GM23338 (cell line): ENCODE measurements around the gene TNFSF18. TPM values are rescaled to one million over a fixed set of nuclear protein-coding genes. Genes with fewer than 3 reads are reported as not detected.

Experiments used
- ATAC-seq: fragments of 200-7000 bp; cut with Tn5 transposase; 3 replicates; pipeline ENCODE4 v1.9.1; 2020
- DNase-seq: peaks from one replicate; pipeline ENCODE4 v3.0.0-alpha.2; 2015; ENCODE audit warnings: low spot score
- H2AFZ ChIP-seq: fragments of 200-600 bp; sonication (generic); 2 replicates; pipeline ENCODE4 v1.8.0; 2016; ENCODE audit warnings: antibody characterized with exemption, mild to moderate bottlenecking, moderate library complexity
- H3F3A ChIP-seq: fragments of 200-600 bp; sonication (generic); replicated peaks from 2 replicates; pipeline ENCODE4 v1.8.0; 2017; ENCODE audit warnings: antibody characterized with exemption, mixed run types, low read depth
- H3K27ac ChIP-seq: fragments of 200-600 bp; sonication (generic); 2 replicates; pipeline ENCODE4 v1.6.1; 2016; ENCODE audit warnings: low read depth
- H3K27me3 ChIP-seq: fragments of 200-600 bp; sonication (generic); 2 replicates; pipeline ENCODE4 v1.8.0; 2016; ENCODE audit warnings: mild to moderate bottlenecking, mixed run types, moderate library complexity; ENCODE audit not compliant: insufficient read depth
- H3K36me3 ChIP-seq: fragments of 200-600 bp; sonication (generic); 2 replicates; pipeline ENCODE4 v1.8.0; 2016; ENCODE audit warnings: mild to moderate bottlenecking; ENCODE audit not compliant: insufficient read depth
- H3K4me1 ChIP-seq: fragments of 200-600 bp; sonication (generic); 2 replicates; pipeline ENCODE4 v1.8.0; 2016; ENCODE audit warnings: mild to moderate bottlenecking, moderate library complexity; ENCODE audit not compliant: insufficient read depth
- H3K4me2 ChIP-seq: fragments of 200-600 bp; sonication (generic); 2 replicates; pipeline ENCODE4 v1.7.1; 2017; ENCODE audit warnings: mixed run types
- H3K4me3 ChIP-seq: fragments of 200-600 bp; sonication (generic); 2 replicates; pipeline ENCODE4 v1.6.1; 2016; ENCODE audit warnings: mixed run types
- H3K79me2 ChIP-seq: fragments of 200-600 bp; sonication (generic); replicated peaks from 2 replicates; pipeline ENCODE4 v1.8.0; 2017; ENCODE audit warnings: mild to moderate bottlenecking; ENCODE audit not compliant: insufficient read depth
- H3K9me2 ChIP-seq: fragments of 200-600 bp; sonication (generic); 2 replicates; pipeline ENCODE4 v1.8.0; 2017; ENCODE audit not compliant: insufficient read depth
- H4K20me1 ChIP-seq: fragments of 200-600 bp; sonication (generic); replicated peaks from 2 replicates; pipeline ENCODE4 v1.8.0; 2017; ENCODE audit warnings: mild to moderate bottlenecking; ENCODE audit not compliant: insufficient read depth
- H3K27ac Mint-ChIP-seq: 2 replicates; pipeline ENCODE4 v1.8.0; 2020; ENCODE audit warnings: inconsistent platforms, mild to moderate bottlenecking, moderate library complexity, mixed read lengths
- H3K27me3 Mint-ChIP-seq: 3 replicates; pipeline ENCODE4 v1.8.0; 2022; ENCODE audit warnings: low read depth, mild to moderate bottlenecking, moderate library complexity, mixed read lengths, inconsistent platforms; ENCODE audit not compliant: insufficient read depth, poor library complexity
- H3K36me3 Mint-ChIP-seq: 3 replicates; pipeline ENCODE4 v1.8.0; 2021; ENCODE audit warnings: low read depth, mild to moderate bottlenecking, inconsistent platforms, moderate library complexity, mixed read lengths
- H3K4me1 Mint-ChIP-seq: 3 replicates; pipeline ENCODE4 v1.8.0; 2020; ENCODE audit warnings: mild to moderate bottlenecking, inconsistent platforms, mixed read lengths
- H3K4me3 Mint-ChIP-seq: 3 replicates; pipeline ENCODE4 v1.8.0; 2021; ENCODE audit warnings: moderate library complexity, mild to moderate bottlenecking, inconsistent platforms, mixed read lengths
- H3K9me3 Mint-ChIP-seq: 3 replicates; pipeline ENCODE4 v1.8.0; 2020; ENCODE audit warnings: moderate library complexity, mild to moderate bottlenecking, inconsistent platforms, mixed read lengths
- CREB1 ChIP-seq: fragments of 250-450 bp; sonication (Bioruptor Pico); IDR thresholded peaks from 2 replicates; pipeline ENCODE4 v1.5.0; 2020; ENCODE audit warnings: low read depth, mild to moderate bottlenecking, moderate library complexity
- CTCF ChIP-seq, 2 experiments: fragments of 200-600 bp in 1 of 2; sonication (generic) in 1 of 2; conservative IDR thresholded peaks; 2 replicates each; pipeline versions ENCODE4 v1.5.1 to v1.6.1; 2016 to 2017; ENCODE audit warnings: antibody characterized with exemption in 2 of 2, low read depth in 2 of 2, mild to moderate bottlenecking in 2 of 2, moderate library complexity in 1 of 2
- ETS1 ChIP-seq: IDR thresholded peaks from 2 replicates; pipeline ENCODE4 v1.6.1; 2016; ENCODE audit warnings: antibody characterized with exemption
- EZH2 ChIP-seq: fragments of 200-600 bp; sonication (generic); IDR thresholded peaks from one replicate; pipeline ENCODE4 v1.8.0; 2017; ENCODE audit warnings: antibody characterized with exemption, mild to moderate bottlenecking, low read depth; ENCODE audit not compliant: unreplicated experiment
- EZH2phosphoT487 ChIP-seq: fragments of 200-600 bp; sonication (generic); IDR thresholded peaks from one replicate; pipeline ENCODE4 v1.8.1; 2018; ENCODE audit warnings: antibody characterized with exemption; ENCODE audit not compliant: unreplicated experiment
- JUNB ChIP-seq: IDR thresholded peaks from one replicate; pipeline ENCODE4 v1.6.1; 2016; ENCODE audit warnings: antibody characterized with exemption; ENCODE audit not compliant: unreplicated experiment
- NANOG ChIP-seq: IDR thresholded peaks from 2 replicates; pipeline ENCODE4 v1.6.1; 2016; ENCODE audit warnings: antibody characterized with exemption, borderline replicate concordance
- POLR2AphosphoS5 ChIP-seq: IDR thresholded peaks from 2 replicates; pipeline ENCODE4 v1.6.1; 2016; ENCODE audit warnings: antibody characterized with exemption, low read depth
- REST ChIP-seq: IDR thresholded peaks from one replicate; pipeline ENCODE4 v1.6.1; 2018; ENCODE audit warnings: antibody characterized with exemption; ENCODE audit not compliant: unreplicated experiment
- STAT1 ChIP-seq: IDR thresholded peaks from one replicate; pipeline ENCODE4 v1.6.1; 2016; ENCODE audit warnings: antibody characterized with exemption; ENCODE audit not compliant: unreplicated experiment
- ZNF114 ChIP-seq: fragments of 250-450 bp; sonication (Bioruptor Pico); IDR thresholded peaks from 2 replicates; pipeline ENCODE4 v1.5.0; 2020; ENCODE audit warnings: mild to moderate bottlenecking, moderate library complexity
- ZNF331 ChIP-seq: fragments of 250-450 bp; sonication (Bioruptor Pico); IDR thresholded peaks from 2 replicates; pipeline ENCODE4 v1.5.0; 2020; ENCODE audit warnings: low read depth, mild to moderate bottlenecking, moderate library complexity
- ZNF462 ChIP-seq: fragments of 250-450 bp; sonication (Bioruptor Pico); IDR thresholded peaks from 2 replicates; pipeline ENCODE4 v1.5.0; 2020; ENCODE audit warnings: mild to moderate bottlenecking, moderate library complexity
- polyA plus RNA-seq: library from polyadenylated mRNA; unstranded; fragments of >200 nt; fragmentation: Nextera tagmentation; extraction: Ambion mirVana; gene quantifications from 2 replicates; pipeline ENCODE4 v1.2.1, GENCODE V29; 2016
- total RNA-seq: library from RNA; depleted of rRNA; stranded (reverse); fragments of >200 nt; shearing (Covaris generic); gene quantifications from 2 replicates; pipeline ENCODE4 v1.2.3, GENCODE V29; 2014

The TNFSF18 gene
- total and polyA plus RNA-seq, 2 experiments from 2014 or later: not detected

- H3K4me1 ChIP-seq: no peaks in the 10 kb centered on the region
- Mint-ChIP-seq H3K4me1 (no peaks in the 10 kb centered on the region), H3K27me3 (peaks cover 2% of the 10 kb centered on the region), H3K9me3 (no peaks in the 10 kb centered on the region), H3K27ac (no peak overlapping the region), H3K4me3 (no peak overlapping the region), H3K36me3 (no peaks in the 10 kb centered on the region; the same call in 2 of the 3 replicates)
- no peaks in the 10 kb centered on the region for H3K36me3 ChIP-seq
- DNase-seq (no peak), ATAC-seq (no peak)
- H3K27ac ChIP-seq: no peak overlapping the region
- no peak overlapping the region for H3K4me2 ChIP-seq
- H3K9me2 ChIP-seq: no peaks in the 10 kb centered on the region
- no peaks in the 10 kb centered on the region for H3F3A ChIP-seq
- no peak overlapping the region for H2AFZ ChIP-seq
- H3K27me3 ChIP-seq: no peaks in the 10 kb centered on the region
- no peaks in the 10 kb centered on the region for H4K20me1 ChIP-seq
- no peaks in the 10 kb centered on the region for H3K79me2 ChIP-seq
- TF ChIP-seq REST: no peak
- TF ChIP-seq CTCF (conservative IDR thresholded peaks at IDR 0.05; ENCODE audit: low read depth in 2 of 2): no peak
- no peak for TF ChIP-seq STAT1
- no peak for TF ChIP-seq ZNF331 (CRISPR knock-in tag)
- no peak for TF ChIP-seq NANOG
- TF ChIP-seq CREB1: no peak
- no peak for TF ChIP-seq EZH2phosphoT487
- TF ChIP-seq ETS1: no peak
- TF ChIP-seq ZNF462 (CRISPR knock-in tag): no peak
- no peak for TF ChIP-seq ZNF114 (CRISPR knock-in tag)
- TF ChIP-seq EZH2: no peak
- no peak for TF ChIP-seq POLR2AphosphoS5
- TF ChIP-seq JUNB: no peak
- H3K4me3 ChIP-seq: no peak overlapping the region
Measured at GRCh38 chr1:173017792-173018191, 32.9 kb downstream of the TNFSF18 start.
